HAP-1 (cell line): ENCODE results near the gene KCNQ1.

Source experiments
- DNase-seq, 2 experiments: peaks; one replicate each; pipeline ENCODE4 v3.0.0-alpha.2; 2016 to 2020; ENCODE audit warnings: low spot score in 2 of 2
- H3K27me3 ChIP-seq: fragments of 250-450 bp; sonication (Bioruptor Pico); 2 replicates; pipeline ENCODE4 v1.5.1; 2020; ENCODE audit warnings: low read depth, mild to moderate bottlenecking, moderate library complexity
- H3K36me3 ChIP-seq: fragments of 250-450 bp; sonication (Bioruptor Pico); replicated peaks from 2 replicates; pipeline ENCODE4 v1.5.1; 2020; ENCODE audit warnings: mild to moderate bottlenecking
- H3K4me1 ChIP-seq: fragments of 250-450 bp; sonication (Bioruptor Pico); 2 replicates; pipeline ENCODE4 v1.5.1; 2020; ENCODE audit warnings: mild to moderate bottlenecking
- H3K4me3 ChIP-seq: fragments of 250-450 bp; sonication (Bioruptor Pico); 2 replicates; pipeline ENCODE4 v1.5.1; 2020; ENCODE audit warnings: mild to moderate bottlenecking, moderate library complexity
- H3K9me3 ChIP-seq: fragments of 250-450 bp; sonication (Bioruptor Pico); 2 replicates; pipeline ENCODE4 v1.5.1; 2020; ENCODE audit warnings: mild to moderate bottlenecking, moderate library complexity
- in situ Hi-C: fragments of 300-500 bp; cut with MboI; formaldehyde crosslinking; loops from 3 replicates; pipeline ENCODE4 v1.14.3; 2020; ENCODE audit warnings: low sequenced_read_pairs, inconsistent platforms, mixed read lengths

Gene KCNQ1

DNA sequence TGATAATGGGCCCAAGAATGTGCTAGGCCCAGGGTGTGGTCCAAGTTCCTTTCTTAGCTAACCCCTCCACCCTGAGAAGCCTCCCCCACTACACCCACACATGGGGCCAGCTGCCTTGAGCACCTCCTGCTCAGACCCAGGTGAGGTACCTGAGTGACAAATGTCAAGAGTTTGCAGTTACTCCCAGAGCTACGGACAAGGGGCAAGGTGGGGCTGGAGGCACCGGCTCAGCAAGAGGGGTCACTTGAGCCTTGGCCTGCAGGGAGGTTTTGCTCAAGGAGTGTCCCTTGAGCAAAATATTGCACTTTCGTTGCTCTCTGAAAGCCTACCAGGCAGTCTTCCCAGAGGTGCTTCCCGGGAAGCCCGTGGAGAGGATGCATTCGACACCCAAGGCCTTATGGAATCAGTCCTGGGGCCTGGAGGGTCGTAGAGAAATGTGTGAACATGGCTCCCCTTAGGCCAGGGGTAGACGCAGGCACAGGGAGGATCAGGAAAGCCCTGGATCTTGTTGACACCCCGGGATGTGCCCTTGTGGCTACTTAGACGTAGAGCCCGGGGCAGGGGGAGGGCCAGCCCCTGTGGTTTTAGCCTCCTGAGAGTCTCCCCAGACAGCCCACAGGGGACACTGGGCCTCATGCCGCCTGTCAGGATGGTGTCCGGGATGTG lies 114.2 kb downstream of the KCNQ1 start:
- no peak for DNase-seq
- no peaks in the 10 kb centered on the region for H3K36me3 ChIP-seq
- no peaks in the 10 kb centered on the region for H3K9me3 ChIP-seq
- in situ Hi-C loops = loop anchor here (10.0 kb wide), 1 partner anchor 56 kb away; no protein-coding TSS in a partner anchor
- H3K27me3 ChIP-seq = no peaks in the 10 kb centered on the region
- no peaks in the 10 kb centered on the region for H3K4me1 ChIP-seq
- no peak overlapping the region for H3K4me3 ChIP-seq

DNA sequence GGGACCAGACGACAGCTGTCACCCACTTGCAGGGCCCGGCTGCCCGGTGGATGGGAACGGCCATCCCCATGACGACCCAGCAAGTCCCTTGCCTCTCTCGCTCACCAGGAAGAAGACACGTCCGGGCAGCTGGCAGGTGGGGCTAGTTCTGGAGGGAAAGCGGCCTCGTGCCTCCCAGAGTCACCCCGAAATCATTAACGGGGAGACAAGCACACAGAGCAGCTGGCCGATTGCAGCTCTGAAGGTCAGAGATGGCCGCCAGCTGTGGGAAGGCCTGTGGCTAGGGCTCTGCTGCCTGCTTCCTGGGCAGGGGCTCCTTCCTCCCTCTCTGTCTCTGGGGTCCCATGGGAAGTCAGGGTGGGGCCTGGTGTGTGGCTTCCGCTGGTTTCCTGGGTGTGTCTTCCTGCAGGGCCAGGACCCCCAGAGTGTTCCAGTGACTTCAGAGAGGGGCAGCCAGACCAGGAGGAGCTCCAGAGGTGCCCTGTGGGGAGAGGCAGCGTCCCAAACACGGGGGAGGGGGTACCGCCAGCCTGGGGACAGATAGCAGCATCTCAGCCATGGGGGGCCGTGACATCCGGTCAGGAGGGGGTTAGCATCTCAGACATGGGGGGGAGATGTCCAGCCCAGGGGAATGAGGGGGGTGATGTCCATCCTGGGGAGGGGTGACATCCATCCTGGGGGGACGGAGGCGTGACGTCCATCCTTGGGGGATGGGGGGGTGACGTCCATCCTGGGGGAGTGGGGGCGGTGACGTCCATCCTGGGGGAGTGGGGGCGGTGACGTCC lies 114.9 kb downstream of the KCNQ1 start:
- in situ Hi-C loops = loop anchor here (10.0 kb wide), 1 partner anchor 55 kb away; no protein-coding TSS in a partner anchor
- Histone ChIP-seq H3K27me3 (no peaks in the 10 kb centered on the region), H3K9me3 (no peaks in the 10 kb centered on the region), H3K4me1 (no peaks in the 10 kb centered on the region), H3K36me3 (no peaks in the 10 kb centered on the region), H3K4me3 (no peak overlapping the region)
- DNase-seq = no peak

DNA sequence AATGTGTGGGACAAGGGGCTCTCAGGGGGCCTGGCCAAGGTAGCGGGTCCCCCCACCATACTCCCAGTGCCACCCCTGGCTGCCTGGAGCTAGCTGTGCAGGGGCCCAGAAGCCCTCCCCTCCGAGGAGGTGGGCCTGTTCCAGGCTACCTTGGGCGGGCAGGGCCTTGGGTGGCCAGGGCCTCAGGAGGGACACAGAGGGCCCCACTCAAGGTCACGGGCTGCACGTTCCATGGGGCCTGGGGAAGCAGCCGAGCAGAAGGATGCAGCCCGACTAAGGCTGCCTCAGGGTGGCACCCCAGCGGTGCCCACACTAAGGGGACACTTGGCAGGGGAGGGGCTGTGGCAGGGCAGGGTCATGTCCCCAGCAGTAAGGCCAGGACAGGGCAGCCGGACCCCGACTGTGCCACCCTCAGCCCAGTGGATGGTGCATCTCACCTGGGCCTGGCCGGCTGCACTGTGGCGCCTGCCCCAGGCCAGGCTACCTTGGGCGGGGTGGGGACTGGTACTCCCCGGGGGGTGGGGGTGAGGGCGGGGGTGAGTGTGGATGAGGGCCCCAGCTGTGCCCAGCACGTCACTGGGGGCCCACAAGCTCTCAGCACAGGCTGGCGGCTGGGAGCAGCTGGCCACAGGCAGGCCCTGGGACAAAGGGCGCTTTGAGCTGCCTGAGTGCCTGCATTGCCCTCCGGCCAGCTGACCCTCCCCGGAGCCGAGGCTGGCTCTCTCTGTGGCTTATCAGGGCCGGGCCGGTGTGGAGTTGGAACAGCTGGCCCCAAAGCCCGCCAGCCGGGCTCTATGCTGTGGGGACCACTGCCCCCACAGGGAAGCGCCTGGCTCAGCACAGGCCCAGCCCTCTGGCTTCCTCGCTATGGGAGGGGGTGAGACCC lies 117.1 kb downstream of the KCNQ1 start:
- DNase-seq = no peak
- Histone ChIP-seq H3K27me3 (no peaks in the 10 kb centered on the region), H3K4me1 (no peaks in the 10 kb centered on the region), H3K9me3 (no peaks in the 10 kb centered on the region), H3K4me3 (no peak overlapping the region), H3K36me3 (no peaks in the 10 kb centered on the region)
- in situ Hi-C loops = no loop called here

DNA sequence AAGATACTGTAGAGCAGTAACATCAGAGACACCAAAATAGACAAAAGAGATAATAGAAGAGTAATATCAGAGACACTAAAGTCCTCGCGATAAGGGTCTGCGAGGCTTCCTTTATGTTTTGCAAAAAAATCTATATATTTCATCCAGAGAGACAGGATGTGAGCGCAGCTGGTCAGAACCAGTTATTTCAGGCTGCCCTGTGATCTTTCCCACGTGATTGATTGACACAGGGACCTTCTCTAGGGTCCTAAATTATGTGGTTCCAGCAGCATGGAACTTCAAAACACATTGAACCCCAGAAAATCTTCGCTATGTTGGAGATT lies 118.0 kb downstream of the KCNQ1 start:
- Histone ChIP-seq H3K9me3 (no peaks in the 10 kb centered on the region), H3K36me3 (no peaks in the 10 kb centered on the region), H3K4me3 (no peak overlapping the region), H3K4me1 (no peaks in the 10 kb centered on the region), H3K27me3 (no peaks in the 10 kb centered on the region)
- in situ Hi-C loops = no loop called here
- no peak for DNase-seq

DNA sequence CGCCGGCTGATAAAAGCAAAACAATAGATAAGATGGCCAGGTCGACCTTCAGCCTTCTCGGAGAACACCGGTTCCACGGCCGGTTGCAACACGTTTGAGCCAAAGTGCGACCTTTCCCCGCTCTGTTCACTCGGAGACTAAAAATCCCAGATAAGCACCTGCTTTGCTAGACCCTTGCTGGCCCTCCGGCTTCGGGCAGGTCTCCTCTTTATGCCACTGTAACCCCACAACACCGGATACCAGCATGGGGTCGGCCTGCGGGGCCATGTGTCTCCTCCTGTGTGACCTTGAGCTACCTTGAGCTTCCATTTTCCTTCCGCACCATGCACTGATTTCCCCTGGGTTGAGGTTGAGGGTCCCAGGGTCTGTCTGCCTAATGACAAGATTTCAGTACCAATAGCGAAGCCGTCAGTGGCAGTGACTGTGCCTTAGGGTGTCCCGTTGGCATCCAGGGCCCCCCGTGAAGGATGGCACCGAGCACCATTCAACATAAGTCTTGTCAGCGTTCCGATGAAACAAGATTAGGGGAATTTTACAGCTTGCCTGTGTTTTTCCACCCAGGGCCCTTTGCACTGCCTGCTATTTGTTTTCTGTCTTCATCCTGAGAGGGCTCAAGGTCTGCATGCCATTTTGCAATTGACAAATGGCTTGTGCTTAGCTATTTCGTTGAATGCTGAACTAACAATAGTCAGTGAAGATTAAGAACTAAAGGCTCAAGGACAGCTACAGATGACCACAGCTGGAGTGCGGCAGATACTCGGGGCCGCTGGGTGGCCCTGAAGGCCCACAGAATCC lies 118.6 kb downstream of the KCNQ1 start:
- no peaks in the 10 kb centered on the region for H3K4me1 ChIP-seq
- H3K27me3 ChIP-seq = no peaks in the 10 kb centered on the region
- in situ Hi-C loops = no loop called here
- H3K4me3 ChIP-seq = no peak overlapping the region
- DNase-seq = no peak
- H3K36me3 ChIP-seq = no peaks in the 10 kb centered on the region
- H3K9me3 ChIP-seq = no peaks in the 10 kb centered on the region

DNA sequence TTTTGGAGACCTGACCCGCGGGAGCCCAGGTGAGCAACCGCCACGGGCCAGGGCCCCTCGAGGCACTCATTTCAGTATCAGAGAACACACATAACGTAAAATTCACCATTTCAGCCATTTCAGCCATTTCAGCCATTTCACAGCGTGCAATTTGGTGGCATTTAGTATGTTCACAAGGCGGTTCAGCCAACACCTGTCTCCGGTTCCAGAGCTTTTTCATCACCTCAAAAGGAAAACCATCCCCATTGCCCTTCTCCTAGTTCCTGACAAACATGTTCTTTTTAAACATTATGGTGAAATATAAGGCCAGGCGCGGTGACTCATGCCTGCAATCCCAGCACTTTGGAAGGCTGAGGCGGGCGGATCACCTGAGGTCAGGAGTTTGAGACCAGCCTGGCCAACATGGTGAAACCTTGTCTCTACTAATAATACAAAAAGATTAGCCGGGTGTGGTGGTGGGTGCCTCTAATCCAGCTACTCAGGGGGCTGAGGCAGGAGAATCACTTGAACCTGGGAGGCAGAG lies 119.3 kb downstream of the KCNQ1 start:
- DNase-seq = no peak
- Histone ChIP-seq H3K36me3 (no peaks in the 10 kb centered on the region), H3K9me3 (no peaks in the 10 kb centered on the region), H3K27me3 (no peaks in the 10 kb centered on the region), H3K4me1 (no peaks in the 10 kb centered on the region), H3K4me3 (no peak overlapping the region)
- in situ Hi-C loops = no loop called here

DNA sequence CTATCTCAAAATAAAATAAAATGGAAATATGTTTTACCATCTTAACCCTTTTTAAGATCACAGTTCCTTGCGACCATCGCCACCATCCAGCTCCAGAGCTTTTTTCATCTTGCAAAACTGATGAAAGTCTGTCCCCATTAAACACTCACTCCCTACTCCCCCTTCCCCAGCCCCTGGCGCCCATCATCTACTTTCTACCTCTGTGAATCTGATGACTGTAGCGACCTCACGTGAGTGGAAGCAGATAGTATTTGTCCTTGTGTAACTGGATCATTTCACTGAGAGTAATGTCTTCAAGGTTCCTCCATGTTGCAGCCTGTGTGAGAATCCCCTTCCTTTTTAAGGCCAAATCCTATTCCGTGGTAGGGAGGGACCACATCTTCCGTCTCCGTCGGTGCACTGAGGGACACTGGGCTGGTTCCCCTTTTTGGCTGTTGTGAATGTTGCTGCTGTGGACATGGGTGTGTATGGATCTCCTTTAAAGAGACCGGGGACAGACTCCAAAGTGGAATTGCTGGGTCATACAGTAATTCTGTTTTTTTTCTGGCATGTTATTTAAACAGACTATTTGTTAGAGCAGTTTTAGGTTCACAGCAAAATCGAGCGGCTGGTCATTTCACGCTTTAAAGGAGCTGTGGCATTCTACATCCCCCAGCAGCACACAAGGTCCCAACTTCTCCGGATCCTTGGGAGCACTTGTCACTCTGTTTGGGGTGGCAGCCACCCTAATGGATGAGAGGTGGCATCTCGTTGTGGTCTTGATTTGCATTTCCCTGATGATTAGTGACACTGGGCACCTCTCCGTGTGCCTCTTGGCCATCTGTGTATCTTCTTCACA lies 120.0 kb downstream of the KCNQ1 start:
- no peaks in the 10 kb centered on the region for H3K9me3 ChIP-seq
- no peaks in the 10 kb centered on the region for H3K27me3 ChIP-seq
- H3K4me3 ChIP-seq = no peak overlapping the region
- no peaks in the 10 kb centered on the region for H3K4me1 ChIP-seq
- in situ Hi-C loops = no loop called here
- DNase-seq = no peak
- no peaks in the 10 kb centered on the region for H3K36me3 ChIP-seq

DNA sequence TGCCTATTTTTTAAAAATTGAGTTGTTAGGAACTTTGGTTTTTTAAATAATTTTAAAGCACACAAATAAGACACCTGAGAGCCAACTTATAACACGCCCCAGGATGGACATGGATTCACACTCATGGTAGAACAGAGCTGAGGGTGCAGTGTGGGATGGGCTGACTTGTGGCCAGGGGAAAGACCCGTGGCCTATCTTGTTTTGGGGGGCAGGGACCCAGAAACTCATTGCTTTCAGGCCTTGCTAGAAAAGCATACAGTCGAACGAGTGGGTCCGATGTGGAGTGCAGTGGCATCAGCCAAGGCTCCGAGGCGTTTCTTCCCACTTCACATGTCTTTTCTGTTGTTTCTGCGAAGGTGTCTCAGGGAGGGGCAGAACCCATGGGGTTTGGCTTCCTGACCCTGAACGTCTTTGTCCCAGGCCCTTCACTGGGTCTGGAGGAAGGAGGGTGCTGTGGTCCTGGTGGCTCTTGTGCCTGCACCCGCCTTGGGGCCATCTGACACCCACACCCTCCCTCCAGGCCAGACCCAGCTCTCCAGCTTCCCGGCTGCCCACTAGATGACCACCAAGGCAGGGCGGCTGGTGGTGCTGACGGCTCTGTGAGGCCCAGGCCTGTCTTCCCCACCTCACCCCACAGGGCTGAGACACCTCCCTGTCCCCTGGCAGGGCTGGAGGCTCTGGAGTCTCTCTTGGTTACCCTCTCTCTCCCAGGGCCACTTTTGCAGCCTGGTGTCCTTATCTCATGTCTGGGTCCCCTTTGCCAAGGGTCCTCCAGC lies 120.8 kb downstream of the KCNQ1 start:
- no peaks in the 10 kb centered on the region for H3K4me1 ChIP-seq
- H3K27me3 ChIP-seq = no peaks in the 10 kb centered on the region
- in situ Hi-C loops = no loop called here
- DNase-seq = no peak
- H3K9me3 ChIP-seq = no peaks in the 10 kb centered on the region
- no peaks in the 10 kb centered on the region for H3K36me3 ChIP-seq
- no peak overlapping the region for H3K4me3 ChIP-seq

DNA sequence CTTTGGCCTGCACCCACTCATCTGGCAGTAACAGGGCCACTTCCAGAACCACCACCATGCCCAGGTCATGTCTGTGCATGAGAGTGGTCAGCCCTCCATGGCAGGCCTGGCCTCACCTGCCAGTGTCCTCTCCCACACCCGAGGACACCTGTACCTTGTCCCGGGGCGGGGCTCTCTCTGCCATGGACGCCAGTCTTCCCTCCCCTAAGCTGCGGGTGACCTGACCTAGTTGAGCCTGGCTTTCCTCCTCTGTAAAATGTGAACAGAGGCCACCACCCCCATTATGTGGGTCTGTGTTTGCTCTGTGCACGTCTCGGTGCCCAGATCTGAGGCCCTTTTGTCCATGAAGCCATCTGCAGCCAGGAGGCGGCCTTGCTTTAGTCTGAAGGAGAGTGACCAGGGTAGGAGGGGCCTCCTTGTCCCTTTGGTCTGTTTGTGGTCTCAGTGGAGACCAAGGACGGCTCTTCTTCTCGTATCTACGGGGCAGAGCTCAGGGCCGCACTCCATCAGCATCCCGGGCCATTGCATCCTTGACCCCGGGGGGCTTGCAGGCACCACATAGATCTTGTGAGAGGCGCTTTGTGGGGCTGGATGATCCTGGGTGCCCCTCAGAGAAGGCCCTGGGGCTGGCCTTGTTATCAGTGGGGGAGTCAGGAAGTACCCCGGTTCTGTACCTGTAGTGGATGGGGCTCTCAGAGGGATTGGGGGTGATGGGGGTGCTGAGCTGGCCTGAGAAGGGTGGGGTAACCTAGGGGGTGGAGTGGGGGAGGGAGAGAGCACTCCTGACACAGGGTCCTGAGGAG lies 121.6 kb downstream of the KCNQ1 start:
- H3K4me1 ChIP-seq = no peaks in the 10 kb centered on the region
- H3K27me3 ChIP-seq = no peaks in the 10 kb centered on the region
- in situ Hi-C loops = no loop called here
- no peak overlapping the region for H3K4me3 ChIP-seq
- no peaks in the 10 kb centered on the region for H3K36me3 ChIP-seq
- H3K9me3 ChIP-seq = no peaks in the 10 kb centered on the region
- no peak for DNase-seq

DNA sequence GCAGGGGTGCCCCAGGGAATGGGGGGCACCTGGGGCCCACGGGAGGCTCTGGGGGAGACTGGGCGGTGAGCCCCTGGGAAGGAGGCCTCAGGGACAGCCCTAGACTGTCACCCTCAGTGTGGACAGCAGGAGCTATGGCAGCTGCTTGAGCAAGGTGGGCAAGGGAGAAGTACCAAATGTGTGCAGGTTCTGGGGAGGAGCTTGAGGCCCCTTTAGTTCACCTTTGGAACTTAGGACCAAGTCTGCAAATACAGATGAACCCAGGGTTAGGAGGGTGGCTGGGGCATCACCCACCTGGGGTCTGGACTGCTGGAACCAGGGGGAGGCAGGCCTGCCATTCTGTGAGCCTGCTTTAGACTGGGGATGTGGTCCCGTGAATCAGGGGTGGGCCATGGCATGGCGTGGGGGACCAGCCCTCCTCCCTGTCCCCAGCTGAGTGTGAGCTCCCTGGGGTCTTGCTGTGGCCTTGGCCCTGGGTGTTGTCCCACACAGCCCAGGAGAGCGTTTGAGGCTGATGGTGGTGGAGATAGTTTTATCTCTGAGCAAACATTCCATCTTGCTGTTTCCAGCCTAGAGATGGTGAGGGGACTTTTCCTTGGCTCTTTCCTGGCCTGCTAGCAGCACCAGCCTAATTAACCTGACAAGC lies 122.3 kb downstream of the KCNQ1 start:
- no peaks in the 10 kb centered on the region for H3K9me3 ChIP-seq
- in situ Hi-C loops = no loop called here
- no peak for DNase-seq
- no peaks in the 10 kb centered on the region for H3K4me1 ChIP-seq
- no peaks in the 10 kb centered on the region for H3K36me3 ChIP-seq
- H3K4me3 ChIP-seq = no peak overlapping the region
- no peaks in the 10 kb centered on the region for H3K27me3 ChIP-seq

DNA sequence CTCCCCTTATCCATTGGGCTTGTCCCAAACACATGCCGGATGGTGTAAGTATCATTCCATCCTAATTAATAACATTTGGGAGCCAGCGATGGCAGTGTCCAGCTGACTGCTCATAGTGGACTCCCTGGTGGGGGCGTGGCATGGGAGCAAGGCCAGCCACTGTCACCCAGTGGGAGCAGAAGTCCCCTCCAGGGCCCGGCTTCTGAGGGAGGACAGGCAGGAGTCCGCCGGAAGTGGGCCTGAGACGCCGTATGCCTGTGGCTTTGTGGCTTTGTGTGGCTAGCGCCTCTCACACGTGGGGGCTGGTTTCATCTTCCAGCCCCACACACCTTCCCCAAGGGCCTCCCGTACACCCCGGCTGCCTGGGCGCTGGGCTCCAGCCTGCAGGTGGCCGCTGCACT lies 124.5 kb downstream of the KCNQ1 start:
- no peak for DNase-seq
- H3K9me3 ChIP-seq = no peaks in the 10 kb centered on the region
- no peaks in the 10 kb centered on the region for H3K36me3 ChIP-seq
- no peaks in the 10 kb centered on the region for H3K27me3 ChIP-seq
- H3K4me3 ChIP-seq = no peak overlapping the region
- in situ Hi-C loops = no loop called here
- no peaks in the 10 kb centered on the region for H3K4me1 ChIP-seq
